NCI-H1105 treated with DMSO at 0.1 percent for 48 hours (cell line): Measurements from ENCODE around the gene PSD.

Source experiments
- DNase-seq: peaks from one replicate; lab custom pipeline; 2025; lab: John Stamatoyannopoulos, UW

PSD gene

GRCh38 chr10:102420181-102420713, 1.7 kb upstream of the PSD start:
- no peak for DNase-seq

- DNase-seq = peak; percentile 57
Measured at GRCh38 chr10:102419269-102420180, 940 bp upstream of the PSD start.

GRCh38 chr10:102416695-102417094, 1.9 kb downstream of the PSD start:
- DNase-seq = no peak

GRCh38 chr10:102416283-102416682, 2.3 kb downstream of the PSD start:
- DNase-seq = no peak

- no peak for DNase-seq
Measured at GRCh38 chr10:102414749-102415148, 3.8 kb downstream of the PSD start.

- DNase-seq = no peak
Measured at GRCh38 chr10:102413806-102414561, 4.6 kb downstream of the PSD start.

GRCh38 chr10:102413053-102413705, 5.4 kb downstream of the PSD start:
- peak; percentile 74 for DNase-seq

- DNase-seq = no peak
Measured at GRCh38 chr10:102412293-102412692, 6.3 kb downstream of the PSD start.

- DNase-seq = no peak
Measured at GRCh38 chr10:102411341-102412255, 7.0 kb downstream of the PSD start.

- no peak for DNase-seq
Measured at GRCh38 chr10:102410429-102411073, 8.0 kb downstream of the PSD start.

GRCh38 chr10:102409604-102410428, 8.8 kb downstream of the PSD start:
- DNase-seq = no peak

GRCh38 chr10:102408728-102409603, 9.6 kb downstream of the PSD start:
- no peak for DNase-seq

GRCh38 chr10:102408131-102408727, 10.4 kb downstream of the PSD start:
- no peak for DNase-seq

GRCh38 chr10:102407425-102408130, 11.0 kb downstream of the PSD start:
- no peak for DNase-seq

GRCh38 chr10:102406815-102407214, 11.8 kb downstream of the PSD start:
- no peak for DNase-seq

- DNase-seq = no peak
Measured at GRCh38 chr10:102405632-102406031, 13.0 kb downstream of the PSD start.

- DNase-seq = no peak
Measured at GRCh38 chr10:102405108-102405571, 13.4 kb downstream of the PSD start.
